MCF 10A (cell line): ENCODE data around the gene APBB2. TPM values are rescaled to one million over a fixed set of nuclear protein-coding genes. Genes with fewer than 3 reads are reported as not detected.

ENCODE experiments used
- BruUV-seq: library from RNA; stranded (reverse); fragments of 400-500 nt; replicated peaks from 2 replicates; lab custom pipeline; 2021; lab: Mats Ljungman, UMichigan
- CTCF ChIA-PET: fragments of 300-600 bp; sonication (Branson Sonifier 250); formaldehyde crosslinking; extraction: SDS; loops from one replicate; lab custom pipeline; 2021; ENCODE audit warnings: antibody characterized with exemption, inconsistent platforms; lab: Yijun Ruan, JAX
- POLR2A ChIA-PET: fragments of 300-600, 350-650 bp; sonication (Branson Sonifier 250); formaldehyde crosslinking; extraction: SDS; loops from one replicate; lab custom pipeline; 2020; ENCODE audit warnings: antibody characterized with exemption, inconsistent platforms; lab: Yijun Ruan, JAX
- DNase-seq: peaks from one replicate; pipeline ENCODE4 v3.0.0-alpha.2; 2018; ENCODE audit not compliant: unreplicated experiment
- H3K27ac Mint-ChIP-seq: one replicate; pipeline ENCODE4 v1.8.0; 2022; ENCODE audit warnings: mild to moderate bottlenecking, low read depth, mixed read lengths; ENCODE audit not compliant: unreplicated experiment
- H3K27me3 Mint-ChIP-seq: one replicate; pipeline ENCODE4 v1.8.0; 2022; ENCODE audit warnings: mixed read lengths; ENCODE audit not compliant: insufficient read depth, unreplicated experiment
- H3K36me3 Mint-ChIP-seq: one replicate; pipeline ENCODE4 v1.8.0; 2022; ENCODE audit warnings: mild to moderate bottlenecking, moderate library complexity, mixed read lengths; ENCODE audit not compliant: insufficient read depth, unreplicated experiment
- H3K4me1 Mint-ChIP-seq: one replicate; pipeline ENCODE4 v1.8.0; 2022; ENCODE audit warnings: mixed read lengths; ENCODE audit not compliant: insufficient read depth, unreplicated experiment
- H3K4me3 Mint-ChIP-seq: one replicate; pipeline ENCODE4 v1.8.0; 2022; ENCODE audit warnings: mild to moderate bottlenecking, moderate library complexity, mixed read lengths; ENCODE audit not compliant: unreplicated experiment
- H3K9me3 Mint-ChIP-seq: one replicate; pipeline ENCODE4 v1.8.0; 2022; ENCODE audit warnings: mixed read lengths; ENCODE audit not compliant: unreplicated experiment
- CTCF ChIP-seq: fragments of 200-600 bp; IDR thresholded peaks from one replicate; pipeline ENCODE4 v1.8.0; 2022; ENCODE audit warnings: antibody characterized with exemption, mild to moderate bottlenecking; ENCODE audit not compliant: unreplicated experiment
- intact Hi-C: fragments of 100-400 bp; cut with micrococcal nuclease; formaldehyde crosslinking; loops from 2 replicates; pipeline ENCODE4 v1.14.1; 2022
- total RNA-seq: library from RNA; stranded (reverse); gene quantifications from 2 replicates; pipeline ENCODE4 v1.2.3, GENCODE V29; 2022

APBB2 gene
- total RNA-seq, 1 experiment from 2014 or later = 201 TPM

- Mint-ChIP-seq H3K27ac (peak overlapping the region; percentile 93), H3K4me1 (peaks cover 61% of the 10 kb centered on the region), H3K4me3 (no peak overlapping the region), H3K27me3 (no peaks in the 10 kb centered on the region), H3K9me3 (no peaks in the 10 kb centered on the region), H3K36me3 (peaks cover 43% of the 10 kb centered on the region)
- ChIA-PET POLR2A (interaction anchor here (0.6 to 20.2 kb wide), 6 partner anchors 17 to 78 kb away, joined by 3 to 462 read pairs (median 32); partner anchors contain the start of gene APBB2), CTCF (interaction anchor here (0.5 kb wide), 1 partner anchor 55 kb away, joined by 3 read pairs; no protein-coding TSS in a partner anchor)
- TF ChIP-seq CTCF = no peak
- no TSS peak for BruUV-seq
- intact Hi-C loops = loop anchor here (5.0 to 10.0 kb wide), 2 partner anchors 148 to 216 kb away; no protein-coding TSS in a partner anchor
- no peak for DNase-seq
Measured at GRCh38 chr4:41140410-41140809, 73.9 kb downstream of the APBB2 start.

GRCh38 chr4:41137879-41138278 lies 76.5 kb downstream of the APBB2 start:
- no peak overlapping the region for H3K4me3 Mint-ChIP-seq
- peaks cover 38% of the 10 kb centered on the region for H3K36me3 Mint-ChIP-seq
- intact Hi-C loops = no loop called here
- peaks cover 47% of the 10 kb centered on the region for H3K4me1 Mint-ChIP-seq
- H3K27ac Mint-ChIP-seq = peak overlapping the region; percentile 16
- no peak for DNase-seq
- no peaks in the 10 kb centered on the region for H3K27me3 Mint-ChIP-seq
- TF ChIP-seq CTCF = no peak
- POLR2A ChIA-PET = interaction anchor here (0.6 to 20.2 kb wide), 9 partner anchors 10 to 225 kb away, joined by 3 to 462 read pairs (median 4); partner anchors contain the start of gene APBB2
- no peaks in the 10 kb centered on the region for H3K9me3 Mint-ChIP-seq
- no TSS peak for BruUV-seq
- CTCF ChIA-PET = interaction anchor here (0.6 to 1.5 kb wide), 4 partner anchors 14 to 161 kb away, joined by 3 to 4 read pairs (median 4); no protein-coding TSS in a partner anchor

GRCh38 chr4:41136456-41136855 lies 77.9 kb downstream of the APBB2 start:
- Mint-ChIP-seq H3K9me3 (no peaks in the 10 kb centered on the region), H3K4me1 (peaks cover 42% of the 10 kb centered on the region), H3K36me3 (peaks cover 39% of the 10 kb centered on the region), H3K4me3 (no peak overlapping the region), H3K27me3 (no peaks in the 10 kb centered on the region), H3K27ac (peak overlapping the region; percentile 59)
- ChIA-PET CTCF (interaction anchor here (0.6 to 0.8 kb wide), 5 partner anchors 11 to 140 kb away, joined by 3 to 5 read pairs (median 3); no protein-coding TSS in a partner anchor), POLR2A (interaction anchor here (0.6 to 20.2 kb wide), 11 partner anchors 10 to 1545 kb away, joined by 3 to 462 read pairs (median 5); partner anchors contain the start of gene APBB2)
- no peak for TF ChIP-seq CTCF
- BruUV-seq = no TSS peak
- intact Hi-C loops = no loop called here
- no peak for DNase-seq

- TF ChIP-seq CTCF = no peak
- ChIA-PET CTCF (interaction anchor here (0.6 to 1.0 kb wide), 5 partner anchors 10 to 89 kb away, joined by 3 to 5 read pairs (median 4); no protein-coding TSS in a partner anchor), POLR2A (interaction anchor here (0.6 to 20.2 kb wide), 11 partner anchors 10 to 1546 kb away, joined by 3 to 462 read pairs (median 5); partner anchors contain the start of gene APBB2)
- Mint-ChIP-seq H3K4me1 (peaks cover 37% of the 10 kb centered on the region), H3K27me3 (no peaks in the 10 kb centered on the region), H3K4me3 (no peak overlapping the region), H3K36me3 (peaks cover 36% of the 10 kb centered on the region), H3K9me3 (no peaks in the 10 kb centered on the region), H3K27ac (peak overlapping the region; percentile 59)
- peak; percentile 40 for DNase-seq
- BruUV-seq = no TSS peak
- intact Hi-C loops = no loop called here
Measured at GRCh38 chr4:41135801-41136200, 78.5 kb downstream of the APBB2 start.
